Activated naive CD8-positive, alpha-beta T cell treated with anti-CD3 and anti-CD28 coated beads, Interleukin-2, amount 50 U/mL, for 24 hours (primary cell): ENCODE data around the gene XRCC1.
A peak's percentile ranks its signal among the peaks of the same experiment; 100 is the strongest.

Experiments
- ATAC-seq: fragments of 150-1000 bp; cut with Tn5 transposase; one replicate; pipeline ENCODE4 v1.10.0; 2021
- DNase-seq: peaks from one replicate; pipeline ENCODE4 v3.0.0; 2021
- H3K27ac Mint-ChIP-seq: one replicate; pipeline ENCODE4 v1.8.0; 2021; ENCODE audit warnings: mild to moderate bottlenecking, mixed read lengths
- H3K27me3 Mint-ChIP-seq: one replicate; pipeline ENCODE4 v1.8.0; 2021; ENCODE audit warnings: mixed read lengths
- H3K36me3 Mint-ChIP-seq: one replicate; pipeline ENCODE4 v1.8.0; 2021; ENCODE audit warnings: low read depth, mixed read lengths
- H3K4me1 Mint-ChIP-seq: one replicate; pipeline ENCODE4 v1.8.0; 2021; ENCODE audit warnings: mixed read lengths
- H3K4me3 Mint-ChIP-seq: one replicate; pipeline ENCODE4 v1.8.0; 2021; ENCODE audit warnings: mild to moderate bottlenecking, moderate library complexity, mixed read lengths
- H3K9me3 Mint-ChIP-seq: one replicate; pipeline ENCODE4 v1.8.0; 2021; ENCODE audit warnings: mixed read lengths

Gene XRCC1

GRCh38 chr19:43574424-43575155, 737 bp downstream of the XRCC1 start:
- Mint-ChIP-seq H3K27me3 (peaks cover 2% of the 10 kb centered on the region), H3K4me3 (peak overlapping the region; percentile 96), H3K9me3 (no peaks in the 10 kb centered on the region), H3K27ac (peak overlapping the region; percentile 91), H3K36me3 (peaks cover 2% of the 10 kb centered on the region), H3K4me1 (peaks cover 49% of the 10 kb centered on the region)
- DNase-seq (no peak), ATAC-seq (no peak)

- DNase-seq = no peak
- H3K36me3 Mint-ChIP-seq = peaks cover 2% of the 10 kb centered on the region
- peaks cover 38% of the 10 kb centered on the region for H3K4me1 Mint-ChIP-seq
Measured at GRCh38 chr19:43572171-43572588, 3.1 kb downstream of the XRCC1 start.

GRCh38 chr19:43570174-43570791, 5.0 kb downstream of the XRCC1 start:
- Mint-ChIP-seq H3K4me1 (peaks cover 33% of the 10 kb centered on the region), H3K9me3 (no peaks in the 10 kb centered on the region), H3K27ac (no peak overlapping the region), H3K4me3 (no peak overlapping the region), H3K36me3 (peaks cover 2% of the 10 kb centered on the region), H3K27me3 (no peaks in the 10 kb centered on the region)
- ATAC-seq = no peak
- no peak for DNase-seq

More at GRCh38 chr19:43572171-43572588, 3.1 kb downstream of the XRCC1 start:
- Mint-ChIP-seq H3K27ac (no peak overlapping the region), H3K9me3 (no peaks in the 10 kb centered on the region), H3K27me3 (no peaks in the 10 kb centered on the region), H3K4me3 (no peak overlapping the region)
- no peak for ATAC-seq

- H3K4me1 Mint-ChIP-seq = peaks cover 34% of the 10 kb centered on the region
- no peak for ATAC-seq
- peak overlapping the region; percentile 18 for H3K27ac Mint-ChIP-seq
- DNase-seq = no peak
- H3K9me3 Mint-ChIP-seq = no peaks in the 10 kb centered on the region
- no peak overlapping the region for H3K4me3 Mint-ChIP-seq
- peaks cover 5% of the 10 kb centered on the region for H3K36me3 Mint-ChIP-seq
- no peaks in the 10 kb centered on the region for H3K27me3 Mint-ChIP-seq
Measured at GRCh38 chr19:43569657-43570056, 5.7 kb downstream of the XRCC1 start.

- H3K4me1 Mint-ChIP-seq = peaks cover 56% of the 10 kb centered on the region
- H3K36me3 Mint-ChIP-seq = peaks cover 28% of the 10 kb centered on the region
- DNase-seq (no peak), ATAC-seq (no peak)
- H3K27me3 Mint-ChIP-seq = no peaks in the 10 kb centered on the region
- H3K27ac Mint-ChIP-seq = peak overlapping the region; percentile 79
- peaks cover 2% of the 10 kb centered on the region for H3K9me3 Mint-ChIP-seq
- H3K4me3 Mint-ChIP-seq = no peak overlapping the region
Measured at GRCh38 chr19:43564800-43565199, 10.5 kb downstream of the XRCC1 start.

- peaks cover 30% of the 10 kb centered on the region for H3K36me3 Mint-ChIP-seq
- DNase-seq (no peak), ATAC-seq (no peak)
- peaks cover 2% of the 10 kb centered on the region for H3K9me3 Mint-ChIP-seq
- no peaks in the 10 kb centered on the region for H3K27me3 Mint-ChIP-seq
- no peak overlapping the region for H3K4me3 Mint-ChIP-seq
- H3K27ac Mint-ChIP-seq = peak overlapping the region; percentile 79
- H3K4me1 Mint-ChIP-seq = peaks cover 55% of the 10 kb centered on the region
Measured at GRCh38 chr19:43563816-43564457, 11.4 kb downstream of the XRCC1 start.

GRCh38 chr19:43562698-43563241, 12.6 kb downstream of the XRCC1 start:
- peak overlapping the region; percentile 96 for H3K27ac Mint-ChIP-seq
- H3K4me1 Mint-ChIP-seq = peaks cover 55% of the 10 kb centered on the region
- H3K27me3 Mint-ChIP-seq = no peaks in the 10 kb centered on the region
- DNase-seq (peak; percentile 71), ATAC-seq (peak; percentile 95)
- peaks cover 2% of the 10 kb centered on the region for H3K9me3 Mint-ChIP-seq
- H3K36me3 Mint-ChIP-seq = peaks cover 30% of the 10 kb centered on the region
- peak overlapping the region; percentile 69 for H3K4me3 Mint-ChIP-seq

GRCh38 chr19:43562226-43562697, 13.1 kb downstream of the XRCC1 start:
- Mint-ChIP-seq H3K9me3 (peaks cover 2% of the 10 kb centered on the region), H3K4me1 (peaks cover 58% of the 10 kb centered on the region), H3K27me3 (no peaks in the 10 kb centered on the region), H3K27ac (peak overlapping the region; percentile 96), H3K36me3 (peaks cover 33% of the 10 kb centered on the region), H3K4me3 (peak overlapping the region; percentile 69)
- no peak for ATAC-seq
- no peak for DNase-seq

GRCh38 chr19:43561139-43561970, 14.0 kb downstream of the XRCC1 start:
- no peak for ATAC-seq
- Mint-ChIP-seq H3K36me3 (peaks cover 34% of the 10 kb centered on the region), H3K27ac (peak overlapping the region; percentile 96), H3K4me3 (no peak overlapping the region), H3K9me3 (peaks cover 2% of the 10 kb centered on the region), H3K4me1 (peaks cover 56% of the 10 kb centered on the region), H3K27me3 (no peaks in the 10 kb centered on the region)
- DNase-seq = no peak

GRCh38 chr19:43560687-43561086, 14.6 kb downstream of the XRCC1 start:
- H3K9me3 Mint-ChIP-seq = peaks cover 2% of the 10 kb centered on the region
- peaks cover 56% of the 10 kb centered on the region for H3K4me1 Mint-ChIP-seq
- no peak overlapping the region for H3K4me3 Mint-ChIP-seq
- peak; percentile 24 for DNase-seq
- H3K36me3 Mint-ChIP-seq = peaks cover 34% of the 10 kb centered on the region
- peak; percentile 35 for ATAC-seq
- H3K27ac Mint-ChIP-seq = peak overlapping the region; percentile 96
- no peaks in the 10 kb centered on the region for H3K27me3 Mint-ChIP-seq

- Mint-ChIP-seq H3K36me3 (peaks cover 15% of the 10 kb centered on the region), H3K4me1 (peaks cover 14% of the 10 kb centered on the region), H3K27ac (no peak overlapping the region), H3K4me3 (no peak overlapping the region), H3K27me3 (no peaks in the 10 kb centered on the region), H3K9me3 (no peaks in the 10 kb centered on the region)
- DNase-seq = peak; percentile 82
- peak; percentile 81 for ATAC-seq
Measured at GRCh38 chr19:43555185-43555770, 20.0 kb downstream of the XRCC1 start.

GRCh38 chr19:43554317-43554895, 20.9 kb downstream of the XRCC1 start:
- Mint-ChIP-seq H3K36me3 (peaks cover 12% of the 10 kb centered on the region), H3K4me3 (no peak overlapping the region), H3K27ac (no peak overlapping the region), H3K9me3 (no peaks in the 10 kb centered on the region), H3K27me3 (no peaks in the 10 kb centered on the region), H3K4me1 (peaks cover 10% of the 10 kb centered on the region)
- DNase-seq = no peak
- ATAC-seq = no peak

- H3K27ac Mint-ChIP-seq = no peak overlapping the region
- H3K4me1 Mint-ChIP-seq = peaks cover 10% of the 10 kb centered on the region
- no peak overlapping the region for H3K4me3 Mint-ChIP-seq
- ATAC-seq (no peak), DNase-seq (no peak)
- H3K27me3 Mint-ChIP-seq = no peaks in the 10 kb centered on the region
- peaks cover 11% of the 10 kb centered on the region for H3K36me3 Mint-ChIP-seq
- H3K9me3 Mint-ChIP-seq = no peaks in the 10 kb centered on the region
Measured at GRCh38 chr19:43553656-43554055, 21.7 kb downstream of the XRCC1 start.
